A549 (cell line): ENCODE data around the gene SEMA3A. TPM values are rescaled to one million over a fixed set of nuclear protein-coding genes. Genes with fewer than 3 reads are reported as not detected.

Experiments
- ATAC-seq, 2 experiments: fragments of 200-7000 bp in 1 of 2; fragments of >200 bp in 1 of 2; cut with Nextera tagmentation in 1 of 2; cut with Tn5 transposase in 1 of 2; 3 replicates each; pipeline versions ENCODE4 v1.8.0 to v1.9.1; 2018 to 2020; ENCODE audit warnings: mild to moderate bottlenecking in 1 of 2, moderate library complexity in 1 of 2
- CTCF ChIA-PET: fragments of 300-600 bp; sonication (Branson Sonifier 250); formaldehyde crosslinking; extraction: SDS; loops from one replicate; lab custom pipeline; 2021; ENCODE audit warnings: antibody characterized with exemption, inconsistent platforms; lab: Yijun Ruan, JAX
- POLR2A ChIA-PET: fragments of 350-600 bp; formaldehyde crosslinking; extraction: SDS; loops from one replicate; lab custom pipeline; 2021; ENCODE audit warnings: antibody characterized with exemption, inconsistent platforms; lab: Yijun Ruan, JAX
- DNase-seq, 2 experiments: peaks; one replicate each; pipeline versions ENCODE4 v3.0.0 to v3.0.0-alpha.2; 2011 to 2016; ENCODE audit warnings: low read depth in 1 of 2, low spot score in 1 of 2
- FAIRE-seq: peaks from 2 replicates; lab custom pipeline; 2011; peaks lifted over from hg19 to GRCh38; lab: Jason Lieb, UNC
- H3K27ac ChIP-seq, 2 experiments: fragments of >200 bp; sonication (Bioruptor Twin); formaldehyde crosslinking; 3 replicates each; pipeline ENCODE4 v1.5.1; 2016 to 2017
- H3K4me1 ChIP-seq: fragments of >200 bp; sonication (Bioruptor Twin); formaldehyde crosslinking; 3 replicates; pipeline ENCODE4 v1.6.1; 2016
- H3K4me2 ChIP-seq: fragments of >200 bp; sonication (Bioruptor Twin); formaldehyde crosslinking; 3 replicates; pipeline ENCODE4 v1.6.1; 2016
- H3K4me3 ChIP-seq: fragments of >200 bp; sonication (Bioruptor Twin); formaldehyde crosslinking; 3 replicates; pipeline ENCODE4 v1.5.1; 2016
- H3K9me3 ChIP-seq: fragments of >200 bp; sonication (Bioruptor Twin); formaldehyde crosslinking; 3 replicates; pipeline ENCODE4 v1.6.1; 2016
- BHLHE40 ChIP-seq: IDR thresholded peaks from 2 replicates; pipeline ENCODE4 v1.6.1; 2012; ENCODE audit warnings: low read depth, low read length, inconsistent platforms
- CBX8 ChIP-seq: fragments of 200-600 bp; sonication (generic); IDR thresholded peaks from 2 replicates; pipeline ENCODE4 v1.6.1; 2016
- CHD4 ChIP-seq: fragments of 200-600 bp; sonication (generic); IDR thresholded peaks from 2 replicates; pipeline ENCODE4 v1.6.1; 2016; ENCODE audit warnings: antibody characterized with exemption, mild to moderate bottlenecking, borderline replicate concordance
- CTCF ChIP-seq: fragments of >200 bp; sonication (Bioruptor Twin); formaldehyde crosslinking; IDR thresholded peaks from 3 replicates; pipeline ENCODE4 v1.5.1; 2016
- E2F6 ChIP-seq: IDR thresholded peaks from 2 replicates; pipeline ENCODE4 v1.6.1; 2012; ENCODE audit warnings: low read depth, borderline replicate concordance
- EHF ChIP-seq: fragments of 250-450 bp; sonication (Bioruptor Pico); IDR thresholded peaks from 2 replicates; pipeline ENCODE4 v1.5.0; 2020; ENCODE audit warnings: mild to moderate bottlenecking
- FOSB ChIP-seq: fragments of 250-450 bp; sonication (Bioruptor Pico); IDR thresholded peaks from 2 replicates; pipeline ENCODE4 v1.5.0; 2020; ENCODE audit warnings: mild to moderate bottlenecking, moderate library complexity
- HDAC2 ChIP-seq: fragments of 200-600 bp; sonication (generic); IDR thresholded peaks from 2 replicates; pipeline ENCODE4 v1.6.1; 2016
- HEYL ChIP-seq: fragments of 250-450 bp; sonication (Bioruptor Pico); IDR thresholded peaks from 2 replicates; pipeline ENCODE4 v1.8.0; 2021; ENCODE audit warnings: mild to moderate bottlenecking, moderate library complexity
- JUN ChIP-seq, 2 experiments: fragments of >200 bp; sonication (Bioruptor Twin); formaldehyde crosslinking; IDR thresholded peaks; 2 replicates in 1 of 2; 3 replicates in 1 of 2; pipeline ENCODE4 v1.6.1; 2016 to 2017
- JUNB ChIP-seq: fragments of >200 bp; sonication (Bioruptor Twin); formaldehyde crosslinking; IDR thresholded peaks from 2 replicates; pipeline ENCODE4 v1.6.1; 2016
- KDM1A ChIP-seq: fragments of 200-600 bp; sonication (generic); IDR thresholded peaks from 2 replicates; pipeline ENCODE4 v1.6.1; 2016; ENCODE audit warnings: low read depth, mild to moderate bottlenecking
- MYC ChIP-seq: IDR thresholded peaks from 2 replicates; pipeline ENCODE4 v1.6.1; 2012; ENCODE audit warnings: mild to moderate bottlenecking, inconsistent platforms, low read length, improper control_type of control experiment, borderline replicate concordance
- NPAS2 ChIP-seq: fragments of 250-450 bp; sonication (Bioruptor Pico); IDR thresholded peaks from 2 replicates; pipeline ENCODE4 v1.8.0; 2022; ENCODE audit warnings: mild to moderate bottlenecking, moderate library complexity, borderline replicate concordance
- NR3C1 ChIP-seq: fragments of >200 bp; sonication (Bioruptor Twin); formaldehyde crosslinking; IDR thresholded peaks from 3 replicates; pipeline ENCODE4 v1.6.1; 2017
- PHF8 ChIP-seq: fragments of 200-600 bp; sonication (generic); IDR thresholded peaks from 2 replicates; pipeline ENCODE4 v1.6.1; 2016; ENCODE audit warnings: low read depth, mild to moderate bottlenecking, antibody characterized with exemption, moderate library complexity, borderline replicate concordance
- POLR2A ChIP-seq: IDR thresholded peaks from 2 replicates; pipeline ENCODE4 v1.6.1; 2012; ENCODE audit warnings: mild to moderate bottlenecking, low read length
- POLR2AphosphoS2 ChIP-seq: conservative IDR thresholded peaks from 2 replicates; pipeline ENCODE4 v1.6.1; 2012; ENCODE audit warnings: low read length, improper control_type of control experiment, inconsistent platforms
- RAD21 ChIP-seq, 2 experiments: fragments of >200 bp in 1 of 2; sonication (Bioruptor Twin) in 1 of 2; formaldehyde crosslinking in 1 of 2; IDR thresholded peaks in 1 of 2; conservative IDR thresholded peaks in 1 of 2; 2 replicates in 1 of 2; 3 replicates in 1 of 2; pipeline ENCODE4 v1.6.1; 2012 to 2018; ENCODE audit warnings: inconsistent platforms in 1 of 2
- RARB ChIP-seq: fragments of 250-450 bp; sonication (Bioruptor Pico); IDR thresholded peaks from 2 replicates; pipeline ENCODE4 v1.8.0; 2021; ENCODE audit warnings: mild to moderate bottlenecking, moderate library complexity
- RNF2 ChIP-seq: fragments of 200-600 bp; sonication (generic); IDR thresholded peaks from 2 replicates; pipeline ENCODE4 v1.6.1; 2016; ENCODE audit warnings: low read depth, mild to moderate bottlenecking, antibody characterized with exemption, moderate library complexity, borderline replicate concordance
- TP53 ChIP-seq: fragments of 250-450 bp; sonication (Bioruptor Pico); IDR thresholded peaks from 2 replicates; pipeline ENCODE4 v1.5.0; 2021; ENCODE audit warnings: mild to moderate bottlenecking, moderate library complexity
- ZC3H11A ChIP-seq: fragments of 450-650 bp; IDR thresholded peaks from 2 replicates; pipeline ENCODE4 v1.6.1; 2014; ENCODE audit warnings: antibody characterized with exemption, mild to moderate bottlenecking
- ZFP36 ChIP-seq: fragments of 450-650 bp; IDR thresholded peaks from 2 replicates; pipeline ENCODE4 v1.6.1; 2014; ENCODE audit warnings: borderline replicate concordance; ENCODE audit not compliant: partially characterized antibody
- ZSCAN20 ChIP-seq: fragments of 250-450 bp; sonication (Bioruptor Pico); IDR thresholded peaks from 2 replicates; pipeline ENCODE4 v1.8.0; 2022; ENCODE audit warnings: mild to moderate bottlenecking, moderate library complexity
- WGBS: methylation state at CpG from one replicate; pipeline ENCODE4 v1.1.6; 2017; ENCODE audit errors: missing lambda C conversion rate; 5-methylcytosine and 5-hydroxymethylcytosine counted together
- polyA plus RNA-seq, 4 experiments: library from polyadenylated mRNA; depleted of rRNA in 3 of 4; stranded (reverse); fragments of >200 nt; fragmentation: RNase III in 1 of 4; extraction: RNeasy Plus Mini Kit Qiagen cat#74134 plus additional on column Dnase treatment in 1 of 4; gene quantifications; 2 replicates in 3 of 4; 3 replicates in 1 of 4; pipeline ENCODE4 v1.2.3, GENCODE V29; 2011 to 2017
- TF ChIP-seq, protein P1 (sequence below): fragments of >200 bp; sonication (Bioruptor Twin); formaldehyde crosslinking; IDR thresholded peaks from 3 replicates; pipeline ENCODE4 v1.6.1; 2016
- TF ChIP-seq, protein P2 (sequence below): fragments of 250-450 bp; sonication (Bioruptor Pico); IDR thresholded peaks from 2 replicates; pipeline ENCODE4 v1.5.0; 2021; ENCODE audit warnings: mild to moderate bottlenecking, moderate library complexity, borderline replicate concordance

SEMA3A gene
- polyA plus RNA-seq, 2 of the 4 experiments (the other 2 are of a cell fraction), result 3.6 to 19.1 TPM

DNA sequence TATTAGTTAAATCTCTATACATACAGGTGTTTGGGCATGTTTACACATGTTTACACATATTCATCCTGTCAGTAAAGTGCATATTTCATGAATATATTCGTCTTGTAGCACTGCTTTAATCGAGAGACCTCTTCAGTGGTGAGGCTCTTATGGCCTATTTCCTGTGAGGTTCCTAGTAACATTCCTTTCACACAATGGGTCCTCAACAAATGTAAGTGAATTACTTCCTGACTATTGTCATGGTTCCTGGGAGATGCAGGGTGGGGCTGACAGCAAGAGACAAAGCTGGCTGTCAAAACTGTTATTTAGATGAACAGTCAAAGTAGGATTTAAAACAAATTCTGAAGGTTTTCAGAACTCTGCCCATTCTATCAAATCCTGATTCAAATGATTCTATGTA is 12.4 kb upstream of the SEMA3A start:
- TF ChIP-seq KDM1A (no peak), BHLHE40 (no peak), HDAC2 (no peak), ZSCAN20 (CRISPR knock-in tag) (no peak), NR3C1 (no peak), JUNB (no peak), POLR2AphosphoS2 (no peak), CHD4 (no peak)
- no peak for ATAC-seq
- H3K4me1 ChIP-seq, result no peaks in the 10 kb centered on the region
- H3K4me3 ChIP-seq, result no peak overlapping the region
- no peak overlapping the region for H3K27ac ChIP-seq
- DNase-seq, result no peak
- ChIA-PET POLR2A (no interaction called here), CTCF (interaction anchor here (0.6 kb wide), 1 partner anchor 1053 kb away, joined by 3 read pairs; no protein-coding TSS in a partner anchor)
- WGBS, result 89% methylated on average over 2 of the region's 2 CpGs
- H3K9me3 ChIP-seq, result no peaks in the 10 kb centered on the region
- no peak overlapping the region for H3K4me2 ChIP-seq
- no peak for FAIRE-seq

GRCh38 chr7:84204655-84205054 is 10.1 kb upstream of the SEMA3A start:
- WGBS, result 62% methylated on average over 3 of the region's 3 CpGs
- POLR2A ChIA-PET, result no interaction called here
- CTCF ChIA-PET, result no interaction called here
- FAIRE-seq (no peak), DNase-seq (no peak), ATAC-seq (no peak)
- no peaks in the 10 kb centered on the region for H3K9me3 ChIP-seq
- no peak for TF ChIP-seq EHF (CRISPR knock-in tag)
- no peak for TF ChIP-seq RARB (CRISPR knock-in tag)
- TF ChIP-seq HEYL (CRISPR knock-in tag), result no peak
- no peak for TF ChIP-seq JUNB
- no peak for TF ChIP-seq JUN (IDR thresholded peaks at IDR 0.05)
- no peak for TF ChIP-seq FOSB (CRISPR knock-in tag)
- no peak for TF ChIP-seq PHF8
- H3K4me2 ChIP-seq, result no peak overlapping the region
- peaks cover 12% of the 10 kb centered on the region; the same call in 2 of the 3 replicates for H3K4me1 ChIP-seq
- no peak overlapping the region for H3K4me3 ChIP-seq
- H3K27ac ChIP-seq, result no peak overlapping the region

GRCh38 chr7:84202855-84203254 is 8.3 kb upstream of the SEMA3A start:
- no peak for ATAC-seq
- H3K4me3 ChIP-seq, result no peak overlapping the region
- 95% methylated on average over 1 of the region's 1 CpG for WGBS
- CTCF ChIA-PET, result no interaction called here
- POLR2A ChIA-PET, result no interaction called here
- no peak for FAIRE-seq
- no peaks in the 10 kb centered on the region for H3K9me3 ChIP-seq
- no peak for DNase-seq
- H3K27ac ChIP-seq, result no peak overlapping the region
- H3K4me1 ChIP-seq, result peaks cover 12% of the 10 kb centered on the region; the same call in 2 of the 3 replicates
- TF ChIP-seq RNF2 (no peak), CBX8 (no peak), E2F6 (no peak), CTCF (no peak), ZSCAN20 (CRISPR knock-in tag) (no peak), RAD21 (conservative IDR thresholded peaks at IDR 0.05 in 1 of 2, IDR thresholded peaks at IDR 0.05 in 1 of 2) (no peak), MYC (no peak), KDM1A (no peak), NPAS2 (CRISPR knock-in tag) (no peak), BHLHE40 (no peak), ZFP36 (no peak), CHD4 (no peak), FOSB (CRISPR knock-in tag) (no peak), TP53 (CRISPR knock-in tag) (no peak), ZC3H11A (no peak), POLR2A (no peak), JUNB (no peak)
- TF ChIP-seq, protein P1, sequence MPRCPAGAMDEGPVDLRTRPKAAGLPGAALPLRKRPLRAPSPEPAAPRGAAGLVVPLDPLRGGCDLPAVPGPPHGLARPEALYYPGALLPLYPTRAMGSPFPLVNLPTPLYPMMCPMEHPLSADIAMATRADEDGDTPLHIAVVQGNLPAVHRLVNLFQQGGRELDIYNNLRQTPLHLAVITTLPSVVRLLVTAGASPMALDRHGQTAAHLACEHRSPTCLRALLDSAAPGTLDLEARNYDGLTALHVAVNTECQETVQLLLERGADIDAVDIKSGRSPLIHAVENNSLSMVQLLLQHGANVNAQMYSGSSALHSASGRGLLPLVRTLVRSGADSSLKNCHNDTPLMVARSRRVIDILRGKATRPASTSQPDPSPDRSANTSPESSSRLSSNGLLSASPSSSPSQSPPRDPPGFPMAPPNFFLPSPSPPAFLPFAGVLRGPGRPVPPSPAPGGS, result no peak
- TF ChIP-seq, protein P2, sequence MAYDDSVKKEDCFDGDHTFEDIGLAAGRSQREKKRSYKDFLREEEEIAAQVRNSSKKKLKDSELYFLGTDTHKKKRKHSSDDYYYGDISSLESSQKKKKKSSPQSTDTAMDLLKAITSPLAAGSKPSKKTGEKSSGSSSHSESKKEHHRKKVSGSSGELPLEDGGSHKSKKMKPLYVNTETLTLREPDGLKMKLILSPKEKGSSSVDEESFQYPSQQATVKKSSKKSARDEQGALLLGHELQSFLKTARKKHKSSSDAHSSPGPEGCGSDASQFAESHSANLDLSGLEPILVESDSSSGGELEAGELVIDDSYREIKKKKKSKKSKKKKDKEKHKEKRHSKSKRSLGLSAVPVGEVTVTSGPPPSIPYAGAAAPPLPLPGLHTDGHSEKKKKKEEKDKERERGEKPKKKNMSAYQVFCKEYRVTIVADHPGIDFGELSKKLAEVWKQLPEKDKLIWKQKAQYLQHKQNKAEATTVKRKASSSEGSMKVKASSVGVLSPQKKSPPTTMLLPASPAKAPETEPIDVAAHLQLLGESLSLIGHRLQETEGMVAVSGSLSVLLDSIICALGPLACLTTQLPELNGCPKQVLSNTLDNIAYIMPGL (CRISPR knock-in tag), result no peak
- no peak overlapping the region for H3K4me2 ChIP-seq
